H1 (cell line): ENCODE measurements around the gene VWA5B2.

ENCODE experiments used
- HDAC6 ChIP-seq: IDR thresholded peaks from one replicate; pipeline ENCODE4 v1.7.1; 2012; ENCODE audit warnings: low read depth, mild to moderate bottlenecking, inconsistent platforms, low read length, moderate library complexity
- MAX ChIP-seq: IDR thresholded peaks from 2 replicates; pipeline ENCODE4 v1.6.1; 2012; ENCODE audit warnings: inconsistent platforms
- POLR2A ChIP-seq, 2 experiments: IDR thresholded peaks; 1 replicate in 1 of 2; 2 replicates in 1 of 2; pipeline ENCODE4 v1.6.1; 2011; ENCODE audit warnings: low read depth in 2 of 2, low read length in 2 of 2, mild to moderate bottlenecking in 2 of 2; ENCODE audit errors: control extremely low read depth in 1 of 2
- POLR2AphosphoS5 ChIP-seq: IDR thresholded peaks from 2 replicates; pipeline ENCODE4 v1.6.1; 2011; ENCODE audit warnings: low read depth, low read length
- TF ChIP-seq, protein P1 (sequence below), 3 experiments: IDR thresholded peaks; 1 replicate in 2 of 3; 2 replicates in 1 of 3; pipeline versions ENCODE4 v1.5.1 to v1.6.1; 2011; ENCODE audit warnings: low read length in 3 of 3, mild to moderate bottlenecking in 3 of 3, inconsistent platforms in 2 of 3, low read depth in 1 of 3, moderate library complexity in 1 of 3; ENCODE audit not compliant: insufficient read depth in 1 of 3; ENCODE audit errors: control extremely low read depth in 1 of 3

- no peak for TF ChIP-seq POLR2A (IDR thresholded peaks at IDR 0.05; ENCODE audit: control extremely low read depth in 1 of 2, low read depth in 2 of 2, low read length in 2 of 2)
- TF ChIP-seq, protein P1, sequence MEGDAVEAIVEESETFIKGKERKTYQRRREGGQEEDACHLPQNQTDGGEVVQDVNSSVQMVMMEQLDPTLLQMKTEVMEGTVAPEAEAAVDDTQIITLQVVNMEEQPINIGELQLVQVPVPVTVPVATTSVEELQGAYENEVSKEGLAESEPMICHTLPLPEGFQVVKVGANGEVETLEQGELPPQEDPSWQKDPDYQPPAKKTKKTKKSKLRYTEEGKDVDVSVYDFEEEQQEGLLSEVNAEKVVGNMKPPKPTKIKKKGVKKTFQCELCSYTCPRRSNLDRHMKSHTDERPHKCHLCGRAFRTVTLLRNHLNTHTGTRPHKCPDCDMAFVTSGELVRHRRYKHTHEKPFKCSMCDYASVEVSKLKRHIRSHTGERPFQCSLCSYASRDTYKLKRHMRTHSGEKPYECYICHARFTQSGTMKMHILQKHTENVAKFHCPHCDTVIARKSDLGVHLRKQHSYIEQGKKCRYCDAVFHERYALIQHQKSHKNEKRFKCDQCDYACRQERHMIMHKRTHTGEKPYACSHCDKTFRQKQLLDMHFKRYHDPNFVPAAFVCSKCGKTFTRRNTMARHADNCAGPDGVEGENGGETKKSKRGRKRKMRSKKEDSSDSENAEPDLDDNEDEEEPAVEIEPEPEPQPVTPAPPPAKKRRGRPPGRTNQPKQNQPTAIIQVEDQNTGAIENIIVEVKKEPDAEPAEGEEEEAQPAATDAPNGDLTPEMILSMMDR (IDR thresholded peaks at IDR 0.05; ENCODE audit: control extremely low read depth in 1 of 3, insufficient read depth in 1 of 3, low read depth in 1 of 3, low read length in 3 of 3): no peak
- TF ChIP-seq POLR2AphosphoS5: no peak
- no peak for TF ChIP-seq MAX
- TF ChIP-seq HDAC6: no peak
Measured at GRCh38 chr3:184228376-184229137, 828 bp upstream of the VWA5B2 start.
